ENCODE data around the gene PBLD. TPM values are rescaled to one million over a fixed set of nuclear protein-coding genes. Genes with fewer than 3 reads are reported as not detected.
"Not testable (repeated sequence)": the region's sequence is repeated elsewhere in the genome, so short reads cannot be mapped to it uniquely, and the experiment has no call there.

The PBLD gene
- total RNA-seq, 1 experiment from 2014 or later, result 5.6 TPM

GRCh38 chr10:68327889-68328786 is 4.6 kb downstream of the PBLD start:
- H3K27ac Mint-ChIP-seq (ENCODE audit: low read depth, unreplicated experiment), result peak overlapping the region; percentile 93
- H3K36me3 Mint-ChIP-seq (ENCODE audit: insufficient read depth, unreplicated experiment), result peaks cover 18% of the 10 kb centered on the region
- intact Hi-C loops (cut with micrococcal nuclease), result no loop called here
- H3K4me1 Mint-ChIP-seq (ENCODE audit: insufficient read depth, unreplicated experiment), result peaks cover 14% of the 10 kb centered on the region
- BruUV-seq (replicated peaks), result no TSS peak
- peak overlapping the region; percentile 42 for H3K4me3 Mint-ChIP-seq (ENCODE audit: unreplicated experiment)
- H3K9me3 Mint-ChIP-seq (ENCODE audit: unreplicated experiment), result no peaks in the 10 kb centered on the region
- POLR2A ChIA-PET, result interaction anchor here (0.6 to 0.7 kb wide), 6 partner anchors 12 to 377 kb away, joined by 3 read pairs; no protein-coding TSS in a partner anchor
- CTCF ChIA-PET, result interaction anchor here (0.7 to 0.8 kb wide), 2 partner anchors 21 to 105 kb away, joined by 4 to 5 read pairs; no protein-coding TSS in a partner anchor
- H3K27me3 Mint-ChIP-seq (ENCODE audit: insufficient read depth, unreplicated experiment), result no peaks in the 10 kb centered on the region
- DNase-seq (ENCODE audit: unreplicated experiment), result peak; percentile 65
- TF ChIP-seq, protein P1, sequence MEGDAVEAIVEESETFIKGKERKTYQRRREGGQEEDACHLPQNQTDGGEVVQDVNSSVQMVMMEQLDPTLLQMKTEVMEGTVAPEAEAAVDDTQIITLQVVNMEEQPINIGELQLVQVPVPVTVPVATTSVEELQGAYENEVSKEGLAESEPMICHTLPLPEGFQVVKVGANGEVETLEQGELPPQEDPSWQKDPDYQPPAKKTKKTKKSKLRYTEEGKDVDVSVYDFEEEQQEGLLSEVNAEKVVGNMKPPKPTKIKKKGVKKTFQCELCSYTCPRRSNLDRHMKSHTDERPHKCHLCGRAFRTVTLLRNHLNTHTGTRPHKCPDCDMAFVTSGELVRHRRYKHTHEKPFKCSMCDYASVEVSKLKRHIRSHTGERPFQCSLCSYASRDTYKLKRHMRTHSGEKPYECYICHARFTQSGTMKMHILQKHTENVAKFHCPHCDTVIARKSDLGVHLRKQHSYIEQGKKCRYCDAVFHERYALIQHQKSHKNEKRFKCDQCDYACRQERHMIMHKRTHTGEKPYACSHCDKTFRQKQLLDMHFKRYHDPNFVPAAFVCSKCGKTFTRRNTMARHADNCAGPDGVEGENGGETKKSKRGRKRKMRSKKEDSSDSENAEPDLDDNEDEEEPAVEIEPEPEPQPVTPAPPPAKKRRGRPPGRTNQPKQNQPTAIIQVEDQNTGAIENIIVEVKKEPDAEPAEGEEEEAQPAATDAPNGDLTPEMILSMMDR (IDR thresholded peaks at IDR 0.05; ENCODE audit: unreplicated experiment), result no peak

DNA sequence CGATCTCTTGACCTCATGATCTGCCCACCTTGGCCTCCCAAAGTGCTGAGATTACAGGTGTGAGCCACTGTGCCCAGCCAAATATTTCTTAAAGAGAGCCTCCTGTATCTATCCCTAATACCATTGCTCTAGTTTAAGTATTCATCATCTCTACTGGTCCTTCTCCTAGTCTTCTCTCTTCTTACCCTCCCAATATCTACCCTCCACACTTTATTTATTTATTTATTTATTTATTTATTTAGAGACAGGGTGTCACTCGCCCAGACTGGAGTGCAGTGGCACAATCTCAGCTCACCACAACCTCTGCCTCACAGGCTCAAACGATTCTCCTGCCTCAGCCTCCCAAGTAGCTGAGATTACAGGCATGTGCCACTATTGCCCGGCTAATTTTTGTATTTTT is 8.3 kb downstream of the PBLD start:
- intact Hi-C loops (cut with micrococcal nuclease); H3K27me3 Mint-ChIP-seq (ENCODE audit: insufficient read depth, unreplicated experiment); H3K4me1 Mint-ChIP-seq (ENCODE audit: insufficient read depth, unreplicated experiment); H3K36me3 Mint-ChIP-seq (ENCODE audit: insufficient read depth, unreplicated experiment); H3K27ac Mint-ChIP-seq (ENCODE audit: low read depth, unreplicated experiment); CTCF ChIA-PET; H3K9me3 Mint-ChIP-seq (ENCODE audit: unreplicated experiment); DNase-seq (ENCODE audit: unreplicated experiment); BruUV-seq (replicated peaks); H3K4me3 Mint-ChIP-seq (ENCODE audit: unreplicated experiment): not testable (repeated sequence)
- POLR2A ChIA-PET, result interaction anchor here (0.6 kb wide), 2 partner anchors 55 to 438 kb away, joined by 3 read pairs; no protein-coding TSS in a partner anchor

- H3K4me3 Mint-ChIP-seq (ENCODE audit: unreplicated experiment), result no peak overlapping the region
- no peak overlapping the region for H3K27ac Mint-ChIP-seq (ENCODE audit: low read depth, unreplicated experiment)
- CTCF ChIA-PET, result interaction anchor here (0.6 to 1.0 kb wide), 2 partner anchors 17 to 563 kb away, joined by 3 read pairs; no protein-coding TSS in a partner anchor
- no TSS peak for BruUV-seq (replicated peaks)
- H3K4me1 Mint-ChIP-seq (ENCODE audit: insufficient read depth, unreplicated experiment), result peaks cover 6% of the 10 kb centered on the region
- TF ChIP-seq, protein P1 (IDR thresholded peaks at IDR 0.05; ENCODE audit: unreplicated experiment), result no peak
- POLR2A ChIA-PET, result interaction anchor here (0.6 to 1.2 kb wide), 5 partner anchors 13 to 434 kb away, joined by 3 to 5 read pairs (median 3); partner anchors contain the start of genes HNRNPH3 and PBLD
- no peaks in the 10 kb centered on the region for H3K27me3 Mint-ChIP-seq (ENCODE audit: insufficient read depth, unreplicated experiment)
- H3K9me3 Mint-ChIP-seq (ENCODE audit: unreplicated experiment), result no peaks in the 10 kb centered on the region
- no peak for DNase-seq (ENCODE audit: unreplicated experiment)
- intact Hi-C loops (cut with micrococcal nuclease), result no loop called here
- no peaks in the 10 kb centered on the region for H3K36me3 Mint-ChIP-seq (ENCODE audit: insufficient read depth, unreplicated experiment)
Measured at GRCh38 chr10:68318331-68319059, 14.2 kb downstream of the PBLD start.

- no peak overlapping the region for H3K27ac Mint-ChIP-seq (ENCODE audit: low read depth, unreplicated experiment)
- no peak overlapping the region for H3K4me3 Mint-ChIP-seq (ENCODE audit: unreplicated experiment)
- ChIA-PET CTCF (interaction anchor here (0.7 to 4.1 kb wide), 4 partner anchors 14 to 103 kb away, joined by 3 to 27 read pairs (median 6); no protein-coding TSS in a partner anchor), POLR2A (interaction anchor here (0.5 to 1.1 kb wide), 2 partner anchors 14 to 15 kb away, joined by 3 to 4 read pairs; no protein-coding TSS in a partner anchor)
- H3K4me1 Mint-ChIP-seq (ENCODE audit: insufficient read depth, unreplicated experiment), result peaks cover 6% of the 10 kb centered on the region
- H3K36me3 Mint-ChIP-seq (ENCODE audit: insufficient read depth, unreplicated experiment), result no peaks in the 10 kb centered on the region
- BruUV-seq (replicated peaks), result no TSS peak
- no peaks in the 10 kb centered on the region for H3K27me3 Mint-ChIP-seq (ENCODE audit: insufficient read depth, unreplicated experiment)
- DNase-seq (ENCODE audit: unreplicated experiment), result no peak
- intact Hi-C loops (cut with micrococcal nuclease), result no loop called here
- TF ChIP-seq, protein P1 (IDR thresholded peaks at IDR 0.05; ENCODE audit: unreplicated experiment), result no peak
- no peaks in the 10 kb centered on the region for H3K9me3 Mint-ChIP-seq (ENCODE audit: unreplicated experiment)
Measured at GRCh38 chr10:68315582-68315981, 17.1 kb downstream of the PBLD start.

DNA sequence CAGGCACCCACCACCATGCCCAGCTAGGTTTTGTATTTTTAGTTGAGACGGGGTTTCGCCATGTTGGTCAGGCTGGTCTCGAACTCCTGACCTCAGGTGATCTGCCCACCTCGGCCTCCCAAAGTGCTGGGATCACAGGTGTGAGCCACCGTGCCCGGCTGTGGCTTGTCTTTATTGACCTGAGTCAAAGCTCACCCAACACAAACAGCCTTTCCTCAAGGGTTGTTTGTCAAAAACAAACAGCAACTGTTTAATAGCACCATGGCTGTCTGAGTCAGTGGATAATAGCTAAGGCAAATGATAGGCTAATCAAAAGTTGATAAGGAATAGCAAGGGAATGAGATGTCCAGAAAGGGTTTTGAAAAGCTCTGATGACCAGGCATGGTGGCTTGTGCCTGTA is 17.8 kb downstream of the PBLD start:
- DNase-seq (ENCODE audit: unreplicated experiment); BruUV-seq (replicated peaks); intact Hi-C loops (cut with micrococcal nuclease); H3K27ac Mint-ChIP-seq (ENCODE audit: low read depth, unreplicated experiment); H3K36me3 Mint-ChIP-seq (ENCODE audit: insufficient read depth, unreplicated experiment); H3K9me3 Mint-ChIP-seq (ENCODE audit: unreplicated experiment); H3K4me1 Mint-ChIP-seq (ENCODE audit: insufficient read depth, unreplicated experiment); H3K4me3 Mint-ChIP-seq (ENCODE audit: unreplicated experiment); H3K27me3 Mint-ChIP-seq (ENCODE audit: insufficient read depth, unreplicated experiment): not testable (repeated sequence)
- POLR2A ChIA-PET, result interaction anchor here (0.5 to 1.1 kb wide), 3 partner anchors 14 to 86 kb away, joined by 3 to 4 read pairs (median 3); no protein-coding TSS in a partner anchor
- CTCF ChIA-PET, result interaction anchor here (0.7 to 4.1 kb wide), 4 partner anchors 14 to 102 kb away, joined by 3 to 27 read pairs (median 6); no protein-coding TSS in a partner anchor

All from MCF 10A (cell line).